K562 (cell line): ENCODE results near the gene RASGRP2. TPM values are rescaled to one million over a fixed set of nuclear protein-coding genes. Genes with fewer than 3 reads are reported as not detected.
A peak's percentile ranks its signal among the peaks of the same experiment; 100 is the strongest.

ENCODE experiments used
- ATAC-seq: fragments of 200-7000 bp; cut with Tn5 transposase; 3 replicates; pipeline ENCODE4 v1.9.1; 2020; ENCODE audit warnings: moderate library complexity
- BruUV-seq: library from RNA; stranded (reverse); fragments of 400-500 nt; replicated peaks from 2 replicates; lab custom pipeline; 2021; lab: Mats Ljungman, UMichigan
- CTCF ChIA-PET: fragments of 300-600 bp; formaldehyde crosslinking; extraction: SDS; loops from one replicate; lab custom pipeline; 2021; ENCODE audit warnings: low intra/inter-chr PET ratio; lab: Yijun Ruan, JAX
- POLR2A ChIA-PET: fragments of 300-600, 350-650 bp; sonication (Branson Sonifier 250); formaldehyde crosslinking; extraction: SDS; loops from one replicate; lab custom pipeline; 2021; ENCODE audit warnings: antibody characterized with exemption, inconsistent platforms; lab: Yijun Ruan, JAX
- DNase-seq, 4 experiments: peaks; one replicate each; pipeline versions ENCODE4 v3.0.0 to v3.0.0-alpha.2; 2011 to 2018; ENCODE audit warnings: low spot score in 3 of 4, mixed read lengths in 3 of 4; ENCODE audit errors: extremely low read depth in 1 of 4
- FAIRE-seq: peaks from 2 replicates; lab custom pipeline; 2011; peaks lifted over from hg19 to GRCh38; lab: Jason Lieb, UNC
- H2AFZ ChIP-seq: 2 replicates; pipeline ENCODE4 v1.6.0; 2011; ENCODE audit warnings: low read depth, low read length, control low read depth, inconsistent platforms
- H3K27ac ChIP-seq: fragments of 200-600 bp; 3 replicates; pipeline ENCODE4 v1.8.0; 2011; ENCODE audit warnings: low read depth, mild to moderate bottlenecking, control low read depth, inconsistent platforms, low read length, moderate library complexity, mixed read lengths; ENCODE audit errors: extremely low read depth
- H3K27me3 ChIP-seq, 2 experiments: fragments of 300-600 bp in 1 of 2; 2 replicates in 1 of 2; 3 replicates in 1 of 2; pipeline versions ENCODE4 v1.6.0 to v1.8.0; 2011; ENCODE audit warnings: inconsistent platforms in 2 of 2, low read length in 2 of 2, mild to moderate bottlenecking in 1 of 2, mixed read lengths in 1 of 2, moderate library complexity in 1 of 2; ENCODE audit not compliant: control insufficient read depth in 2 of 2, insufficient read depth in 2 of 2
- H3K36me3 ChIP-seq: fragments of 300-600 bp; 3 replicates; pipeline ENCODE4 v1.8.0; 2011; ENCODE audit warnings: mild to moderate bottlenecking, low read length, inconsistent platforms; ENCODE audit not compliant: control insufficient read depth, insufficient read depth
- H3K4me1 ChIP-seq, 2 experiments: fragments of 200-600 bp in 1 of 2; replicated peaks in 1 of 2; 2 replicates in 1 of 2; 3 replicates in 1 of 2; pipeline versions ENCODE4 v1.5.1 to v1.8.0; 2011; ENCODE audit warnings: inconsistent platforms in 2 of 2, low read length in 2 of 2, mild to moderate bottlenecking in 1 of 2, mixed read lengths in 1 of 2, moderate library complexity in 1 of 2; ENCODE audit not compliant: control insufficient read depth in 2 of 2, insufficient read depth in 2 of 2
- H3K4me2 ChIP-seq: 2 replicates; pipeline ENCODE4 v1.6.1; 2011; ENCODE audit warnings: low read length, control low read depth, inconsistent platforms, mixed read lengths; ENCODE audit not compliant: insufficient read depth
- H3K4me3 ChIP-seq: fragments of 200-600 bp; sonication (generic), shearing (Covaris generic); 2 replicates; pipeline ENCODE4 v1.5.1; 2016; ENCODE audit warnings: control low read depth, inconsistent platforms
- H3K79me2 ChIP-seq: fragments of 200-600 bp; 3 replicates; pipeline ENCODE4 v1.8.0; 2011; ENCODE audit warnings: low read length, inconsistent platforms; ENCODE audit not compliant: control insufficient read depth, insufficient read depth
- H3K9ac ChIP-seq, 2 experiments: 2 replicates each; pipeline versions ENCODE4 v1.6.0 to v1.6.1; 2011; ENCODE audit warnings: low read depth in 2 of 2, low read length in 2 of 2, control low read depth in 1 of 2, inconsistent platforms in 1 of 2, mild to moderate bottlenecking in 1 of 2, mixed read lengths in 1 of 2; ENCODE audit not compliant: insufficient read depth in 1 of 2
- H3K9me1 ChIP-seq: one replicate; pipeline ENCODE4 v1.6.0; 2011; ENCODE audit warnings: inconsistent platforms, mild to moderate bottlenecking, low read length, moderate library complexity; ENCODE audit not compliant: control insufficient read depth, insufficient read depth
- H3K9me3 ChIP-seq: replicated peaks from 2 replicates; pipeline ENCODE4 v1.5.1; 2011; ENCODE audit warnings: low read depth, low read length, inconsistent platforms; ENCODE audit not compliant: control insufficient read depth, insufficient read depth
- H4K20me1 ChIP-seq: replicated peaks from 2 replicates; pipeline ENCODE4 v1.6.1; 2011; ENCODE audit warnings: low read length, inconsistent platforms, mixed read lengths; ENCODE audit not compliant: control insufficient read depth, insufficient read depth
- MIER1 ChIP-seq: fragments of 450-650 bp; IDR thresholded peaks from 2 replicates; pipeline ENCODE4 v1.6.1; 2016; ENCODE audit warnings: antibody characterized with exemption, mild to moderate bottlenecking, low read depth
- MXI1 ChIP-seq: IDR thresholded peaks from 2 replicates; pipeline ENCODE4 v1.6.1; 2011; ENCODE audit warnings: low read depth, mild to moderate bottlenecking, improper control_type of control experiment, low read length
- NONO ChIP-seq, 2 experiments: fragments of 200-400 bp in 1 of 2; fragments of 450-650 bp in 1 of 2; formaldehyde crosslinking in 1 of 2; IDR thresholded peaks; 2 replicates each; pipeline ENCODE4 v1.6.1; 2017; ENCODE audit warnings: low read depth in 2 of 2, mild to moderate bottlenecking in 2 of 2, moderate library complexity in 2 of 2, low read length in 1 of 2
- NRF1 ChIP-seq, 2 experiments: fragments of 450-650 bp; IDR thresholded peaks in 1 of 2; conservative IDR thresholded peaks in 1 of 2; 2 replicates each; pipeline ENCODE4 v1.6.1; 2014; ENCODE audit warnings: mild to moderate bottlenecking in 2 of 2
- PCBP1 ChIP-seq: fragments of 200-400 bp; formaldehyde crosslinking; IDR thresholded peaks from 2 replicates; pipeline ENCODE4 v1.6.1; 2018; ENCODE audit warnings: mild to moderate bottlenecking, low read depth, low read length; ENCODE audit not compliant: poor library complexity, severe bottlenecking
- SETDB1 ChIP-seq: IDR thresholded peaks from one replicate; pipeline ENCODE4 v1.6.1; 2012; ENCODE audit warnings: low read length, control low read depth, inconsistent platforms
- SFPQ ChIP-seq: fragments of 200-400 bp; formaldehyde crosslinking; IDR thresholded peaks from 2 replicates; pipeline ENCODE4 v1.6.1; 2017; ENCODE audit warnings: mild to moderate bottlenecking, low read depth, low read length, moderate library complexity
- THRB ChIP-seq: fragments of 450-650 bp; formaldehyde crosslinking; conservative IDR thresholded peaks from 2 replicates; pipeline ENCODE4 v1.4.0; 2022; ENCODE audit warnings: mild to moderate bottlenecking, missing genetic modification characterization
- ZBTB5 ChIP-seq: fragments of 450-650 bp; IDR thresholded peaks from 2 replicates; pipeline ENCODE4 v1.6.1; 2017; ENCODE audit warnings: antibody characterized with exemption
- ZNF23 ChIP-seq: fragments of 250-450 bp; sonication (Bioruptor Pico); IDR thresholded peaks from 2 replicates; pipeline ENCODE4 v1.4.0; 2020; ENCODE audit warnings: mild to moderate bottlenecking
- WGBS: fragments of 100-300 bp; shearing (Covaris generic); methylation state at CpG from one replicate; pipeline ENCODE4 v1.1.6; 2016; ENCODE audit warnings: low coverage, mixed read lengths; ENCODE audit not compliant: insufficient coverage; ENCODE audit errors: missing lambda C conversion rate; 5-methylcytosine and 5-hydroxymethylcytosine counted together
- in situ Hi-C: fragments of 300-500 bp; cut with MboI; formaldehyde crosslinking; loops from 4 replicates; pipeline ENCODE4 v1.15.0; 2018; ENCODE audit warnings: inconsistent platforms, mixed read lengths
- intact Hi-C: fragments of 100-400 bp; cut with micrococcal nuclease; formaldehyde crosslinking; loops from 2 replicates; pipeline ENCODE4 v1.14.2; 2022
- polyA plus RNA-seq, 8 experiments: library from polyadenylated mRNA; depleted of rRNA in 4 of 8; stranded (reverse) in 5 of 8; unstranded in 3 of 8; fragments of >200 nt; fragmentation: Nextera tagmentation in 2 of 8; fragmentation: Illumina TruSeq in 1 of 8; extraction: Ambion mirVana in 2 of 8; extraction: Trizol in 1 of 8; gene quantifications; 2 replicates each; pipeline versions ENCODE4 v1.2.1 to v1.2.3, GENCODE V29; 2011 to 2014; ENCODE audit warnings: inconsistent platforms in 1 of 8, missing spikeins in 1 of 8
- total RNA-seq, 7 experiments: library from RNA; depleted of rRNA in 6 of 7; stranded (reverse); fragments of >200 nt in 6 of 7; fragmentation: Illumina TruSeq in 2 of 7; extraction: Trizol in 2 of 7; gene quantifications; 2 replicates each; pipeline versions ENCODE4 v1.2.1 to v1.2.3, GENCODE V29; 2011 to 2021; ENCODE audit warnings: low replicate concordance in 1 of 7

RASGRP2 gene
- total and polyA plus RNA-seq, 9 of the 15 experiments (the other 6 are each of a cell fraction or from before 2014, with no cell fraction given), result 0.87 to 22.7 (median 5.5) TPM

- TF ChIP-seq THRB (CRISPR knock-in tag), result peak; percentile 73; the same call in 1 of the 2 replicates
- TF ChIP-seq ZNF23 (CRISPR knock-in tag), result no peak
- no peak for TF ChIP-seq NRF1 (conservative IDR thresholded peaks at IDR 0.05 in 1 of 2, IDR thresholded peaks at IDR 0.05 in 1 of 2)
- TF ChIP-seq PCBP1, result no peak
- TF ChIP-seq, all 486 proteins: peak for 9
Observed at GRCh38 chr11:64687643-64688533, 56.1 kb downstream of the RASGRP2 start (continued).

GRCh38 chr11:64687204-64687603 lies 56.7 kb downstream of the RASGRP2 start:
- Histone ChIP-seq H3K9me1 (no peaks in the 10 kb centered on the region), H3K27me3 (peaks cover 21 to 71% of the 10 kb centered on the region in 2 experiments), H4K20me1 (peaks cover 3% of the 10 kb centered on the region), H3K4me1 (peaks cover 0 to 6% of the 10 kb centered on the region in 2 experiments; a peak in 2 of 5 replicates), H3K79me2 (no peaks in the 10 kb centered on the region), H2AFZ (no peak overlapping the region), H3K27ac (no peak overlapping the region), H3K36me3 (no peaks in the 10 kb centered on the region), H3K4me2 (no peak overlapping the region), H3K9ac (peak overlapping the region in 1 of 2 experiments; percentile 46; a peak in 1 of 4 replicates), H3K9me3 (no peaks in the 10 kb centered on the region), H3K4me3 (no peak overlapping the region)
- FAIRE-seq (no peak), ATAC-seq (no peak), DNase-seq (no peak)
- no TSS peak for BruUV-seq
- ChIA-PET POLR2A (interaction anchor here (0.8 kb wide), 1 partner anchor 32 kb away, joined by 3 read pairs; no protein-coding TSS in a partner anchor), CTCF (interaction anchor here (0.7 to 1.4 kb wide), 2 partner anchors 56 to 208 kb away, joined by 3 to 4 read pairs; partner anchors contain the start of gene RASGRP2)
- WGBS, result 12% methylated on average over 6 of the region's 6 CpGs
- in situ Hi-C loops, result no loop called here
- intact Hi-C loops, result no loop called here
- TF ChIP-seq SETDB1, result no peak
- TF ChIP-seq ZBTB5, result no peak
- TF ChIP-seq NONO (IDR thresholded peaks at IDR 0.05; ENCODE audit: low read depth in 2 of 2, low read length in 1 of 2), result no peak
- no peak for TF ChIP-seq SFPQ
- no peak for TF ChIP-seq MIER1
- TF ChIP-seq MXI1, result no peak
- TF ChIP-seq THRB (CRISPR knock-in tag), result no peak
